ENCODE measurements around the gene TMEM183A.

Gene TMEM183A

DNA sequence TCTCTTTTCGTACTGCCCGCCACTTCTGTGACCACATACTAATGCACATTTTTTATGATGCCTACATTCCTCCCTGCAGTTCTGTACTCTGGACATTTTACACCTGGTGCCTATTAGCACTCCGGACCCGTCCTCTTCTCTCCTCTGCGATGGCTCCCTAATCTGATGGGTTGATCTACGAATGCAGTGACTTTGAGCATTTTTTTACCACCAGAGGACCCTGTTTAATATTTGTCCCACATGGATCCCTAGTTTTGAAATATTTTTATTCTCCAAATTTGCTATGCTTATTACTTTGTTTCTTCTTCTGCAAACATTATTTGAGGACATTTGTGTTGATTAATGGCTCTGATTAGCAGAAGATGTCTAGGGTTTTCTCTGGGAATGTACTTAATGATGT, 24.3 kb downstream of the TMEM183A start:
- no peak for DNase-seq

DNA sequence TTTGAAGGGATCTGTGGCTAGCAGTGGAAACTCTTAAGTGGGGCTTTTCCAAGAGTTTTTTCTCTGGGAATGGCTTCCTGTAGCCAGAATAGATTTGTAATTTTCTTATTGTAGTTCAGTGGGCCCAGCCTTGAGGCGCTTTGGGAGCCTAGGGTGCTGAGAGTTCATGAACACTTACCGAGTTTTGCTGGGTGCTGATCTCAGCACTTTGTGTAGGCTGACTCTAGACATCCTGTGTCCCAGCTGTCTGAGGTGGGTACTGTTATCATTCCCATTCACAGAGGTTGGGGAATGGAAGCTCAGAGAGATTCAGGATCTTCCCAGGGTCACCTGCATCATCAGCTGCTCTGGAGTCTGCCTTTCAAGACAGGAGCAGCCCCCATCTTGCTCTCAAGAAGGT, 26.1 kb downstream of the TMEM183A start:
- DNase-seq: no peak

DNA sequence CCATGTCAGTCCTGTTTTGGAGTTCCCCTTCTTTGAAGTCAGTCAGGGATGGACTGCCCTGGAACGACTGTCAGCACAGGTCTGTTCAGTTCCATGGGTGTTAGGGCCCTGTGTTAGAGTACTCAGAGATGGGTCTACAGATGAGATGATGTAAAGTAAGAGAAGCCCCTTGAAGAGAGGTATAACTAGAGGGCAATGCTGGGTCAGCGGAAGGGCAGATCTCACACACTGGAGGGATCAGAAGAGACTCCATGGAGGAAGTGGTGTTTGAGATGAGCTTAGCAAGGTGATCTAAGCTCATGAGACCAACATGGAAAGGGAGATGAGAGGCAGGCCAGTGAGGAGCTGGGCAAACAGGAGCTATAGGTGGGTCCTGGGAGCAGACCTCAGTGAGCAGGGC, 26.7 kb downstream of the TMEM183A start:
- no peak for DNase-seq

DNA sequence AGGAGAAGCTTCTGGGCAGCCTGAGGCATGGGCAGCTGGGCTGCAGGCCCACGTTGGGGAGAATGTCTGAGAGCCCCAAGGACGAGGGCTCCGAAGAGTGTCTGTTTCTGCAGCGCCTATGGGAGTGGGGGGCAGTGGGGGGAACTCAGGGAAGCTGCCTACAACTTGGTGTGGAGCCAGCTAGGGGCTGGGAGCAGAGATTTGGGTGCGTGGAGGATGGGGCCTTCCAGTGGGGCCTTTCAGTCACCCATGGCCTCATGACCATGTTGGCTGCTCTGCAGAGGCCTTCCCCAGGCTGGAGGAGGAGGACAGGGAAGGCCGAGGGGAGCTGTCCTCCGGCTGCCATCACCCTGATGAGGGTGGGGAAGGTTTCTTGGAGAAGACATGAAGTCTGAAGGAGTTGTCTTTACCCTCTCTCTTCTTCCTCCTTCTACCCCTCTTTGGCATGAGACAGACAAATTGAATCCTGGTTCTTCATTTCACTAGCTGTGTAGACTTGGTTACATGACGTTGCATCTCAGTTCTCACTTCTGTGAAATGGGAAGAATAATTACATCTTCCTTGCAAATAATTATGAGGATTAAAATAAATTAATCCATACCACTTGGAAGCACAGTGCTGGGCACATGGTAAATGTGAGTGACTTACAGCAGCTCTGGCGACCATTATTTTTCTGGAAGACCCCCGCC, 27.4 kb downstream of the TMEM183A start:
- DNase-seq: no peak

DNA sequence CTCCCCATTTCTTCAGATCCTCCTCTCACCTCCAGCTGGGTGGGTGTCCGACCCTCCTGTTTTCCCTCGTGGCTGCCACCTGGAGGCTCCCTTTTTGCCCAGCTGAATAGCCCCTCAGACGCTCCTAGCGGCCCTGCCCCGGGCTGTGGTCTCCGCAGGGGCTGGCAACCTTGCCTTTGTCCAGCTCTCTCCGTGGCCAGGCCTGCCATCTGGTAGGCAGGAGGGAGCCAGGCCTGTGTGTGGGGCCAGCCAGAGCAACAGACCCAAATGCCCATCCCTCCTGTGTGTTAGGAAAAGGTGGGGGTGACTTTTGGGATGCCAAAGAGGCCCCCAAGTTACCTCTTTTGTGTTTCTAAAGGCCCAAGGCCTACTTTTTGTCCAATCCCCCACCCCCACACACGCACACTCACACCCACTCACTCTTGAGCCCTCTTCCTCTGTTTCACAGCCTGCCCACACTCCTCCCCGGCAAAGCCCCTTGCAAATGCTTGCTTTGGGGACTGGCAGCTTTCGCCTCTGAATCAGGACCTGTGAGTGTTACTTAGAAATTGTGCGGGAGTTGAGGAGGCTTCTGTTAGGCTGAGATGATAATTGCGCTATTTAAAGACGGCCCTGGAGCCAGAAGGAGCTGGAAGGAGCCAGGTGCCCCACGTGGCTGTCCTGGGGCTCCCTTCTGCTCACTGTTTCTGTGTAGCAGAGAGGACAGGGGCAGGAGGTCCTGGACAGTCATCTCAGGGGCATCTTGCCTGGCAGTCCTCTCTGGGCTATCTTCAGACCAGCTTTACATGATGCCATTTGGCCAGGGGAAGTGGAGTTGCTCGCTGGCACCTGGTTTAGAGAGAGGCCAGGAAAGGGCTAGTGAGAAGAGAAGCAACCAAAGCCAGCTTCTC, 28.2 kb downstream of the TMEM183A start:
- no peak for DNase-seq

DNA sequence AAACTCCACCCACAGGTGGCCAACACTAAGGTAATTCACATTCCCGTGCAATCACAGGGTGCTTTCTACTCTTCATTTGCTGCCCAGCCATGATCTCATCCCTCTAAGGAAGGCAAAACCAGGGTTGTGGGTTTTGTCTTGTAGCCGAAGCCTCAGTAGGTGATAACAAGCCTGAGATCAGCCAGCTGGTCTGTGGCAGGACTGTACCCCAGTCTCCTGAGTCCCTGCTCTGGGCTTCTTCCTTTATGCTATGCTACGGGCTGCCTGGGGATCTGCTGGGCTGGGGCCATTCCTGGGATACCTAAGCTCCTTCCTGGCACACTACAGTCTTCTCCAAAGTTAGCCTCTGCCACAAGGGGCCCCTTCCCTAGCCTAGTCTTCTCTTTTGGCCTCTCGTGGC, 29.0 kb downstream of the TMEM183A start:
- no peak for DNase-seq

DNA sequence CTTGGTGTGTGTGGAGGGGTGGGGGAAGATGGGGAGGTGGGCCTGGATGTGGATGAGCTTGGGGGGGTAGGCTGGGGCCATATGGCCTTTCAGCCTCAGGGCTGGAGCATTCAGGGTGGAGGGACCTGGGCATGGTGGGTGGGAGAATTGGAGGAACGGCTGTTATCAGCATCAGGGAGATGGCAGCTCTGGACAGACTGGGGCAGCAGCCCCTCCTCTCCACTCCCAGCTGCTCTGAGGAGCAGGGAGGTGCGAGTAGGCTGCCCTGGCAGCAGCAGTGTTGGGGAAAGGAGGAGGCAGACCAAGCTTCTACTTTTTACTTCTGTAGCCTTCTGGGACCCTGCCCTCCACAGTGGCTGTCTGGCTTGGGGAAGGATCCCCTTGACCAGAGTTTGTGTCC, 29.4 kb downstream of the TMEM183A start:
- no peak for DNase-seq

DNA sequence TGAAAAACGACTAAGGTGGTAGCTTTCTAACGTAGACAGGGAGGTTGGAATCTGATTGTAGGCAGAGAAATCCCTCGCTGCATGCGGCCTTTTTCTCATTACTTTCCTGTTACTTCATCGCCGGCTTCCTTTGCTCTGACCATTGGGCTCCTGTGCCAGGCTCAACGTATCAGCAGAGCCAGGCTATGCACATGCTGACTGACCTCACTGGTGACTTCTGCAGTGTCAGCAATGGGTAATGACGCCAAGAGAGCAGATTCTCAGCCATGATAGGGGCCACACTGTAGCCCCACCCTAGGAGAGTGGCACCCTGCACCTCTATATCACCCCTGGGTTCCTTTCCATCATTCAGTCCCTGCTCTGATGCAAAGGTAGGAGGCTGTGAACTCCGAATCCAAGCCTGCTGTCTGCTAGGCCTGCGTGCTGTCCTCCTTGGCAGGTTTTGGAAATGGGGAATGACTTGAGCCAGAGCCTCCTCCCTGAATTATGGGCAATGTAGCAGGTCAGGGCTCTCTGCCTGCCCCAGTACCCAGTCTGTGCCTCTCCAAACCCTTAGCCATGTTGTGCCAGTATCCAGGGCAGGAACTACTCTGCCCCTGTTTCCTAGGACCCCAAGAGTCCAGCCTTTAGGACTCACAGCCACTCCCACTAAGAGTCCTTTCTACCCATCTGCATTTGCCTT, 30.5 kb downstream of the TMEM183A start:
- DNase-seq: no peak

DNA sequence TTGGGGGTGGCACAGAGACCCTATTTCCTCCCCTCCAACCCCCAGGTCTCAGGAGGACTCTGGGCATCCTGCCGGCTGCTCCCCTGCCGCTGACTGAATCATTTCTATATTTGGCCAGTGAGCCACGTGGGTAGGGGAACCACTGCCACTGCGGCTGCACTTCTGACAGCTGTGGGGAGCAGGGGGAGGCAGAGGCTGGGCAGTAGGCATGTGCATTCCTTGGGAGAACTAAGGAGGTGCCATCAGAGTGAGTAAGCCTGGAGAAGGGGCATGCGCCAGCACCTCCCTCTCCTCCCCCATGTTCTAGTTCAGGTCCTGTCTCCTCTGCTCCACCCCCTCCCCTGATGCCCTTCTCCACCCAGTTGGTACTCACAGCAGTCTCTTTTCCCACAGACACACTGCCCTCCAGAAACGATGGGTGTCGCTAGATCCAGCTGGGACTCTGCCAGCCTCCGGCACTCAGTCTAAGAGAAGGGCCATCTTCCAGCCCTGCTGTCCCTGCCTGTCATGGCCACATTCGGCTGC, 31.1 kb downstream of the TMEM183A start:
- DNase-seq: no peak

DNA sequence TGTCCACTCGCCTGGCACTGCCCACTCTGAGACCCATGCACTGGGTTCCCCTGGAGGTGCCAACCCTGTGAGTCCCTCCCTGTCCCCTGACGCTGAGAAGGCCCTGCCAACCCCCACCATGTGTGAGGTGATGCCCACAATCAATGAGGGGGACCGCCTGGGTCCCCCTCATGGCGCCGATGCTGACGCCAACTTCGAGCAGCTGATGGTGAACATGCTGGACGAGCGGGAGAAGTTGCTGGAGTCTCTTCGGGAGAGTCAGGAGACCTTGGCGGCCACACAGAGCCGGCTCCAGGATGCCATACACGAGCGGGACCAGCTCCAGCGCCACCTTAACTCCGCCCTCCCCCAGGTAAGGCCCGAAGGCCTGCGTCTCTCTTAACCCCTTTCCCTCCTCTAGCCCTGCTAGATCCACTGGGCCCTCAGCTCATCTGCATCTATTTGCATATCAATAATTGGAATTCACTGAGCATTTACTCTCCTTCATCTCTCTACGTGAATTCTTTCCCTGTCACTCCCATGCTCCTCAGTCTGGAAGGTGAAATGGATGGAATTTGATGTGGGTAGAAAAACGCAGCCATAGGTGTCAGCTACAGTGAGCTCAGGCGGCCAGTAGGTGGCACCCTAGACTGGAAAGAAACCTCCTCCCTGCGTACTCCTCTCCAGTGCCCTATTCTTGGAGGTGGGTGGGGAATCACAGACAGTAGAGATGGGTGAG, 31.9 kb downstream of the TMEM183A start:
- peak; percentile 56 for DNase-seq

DNA sequence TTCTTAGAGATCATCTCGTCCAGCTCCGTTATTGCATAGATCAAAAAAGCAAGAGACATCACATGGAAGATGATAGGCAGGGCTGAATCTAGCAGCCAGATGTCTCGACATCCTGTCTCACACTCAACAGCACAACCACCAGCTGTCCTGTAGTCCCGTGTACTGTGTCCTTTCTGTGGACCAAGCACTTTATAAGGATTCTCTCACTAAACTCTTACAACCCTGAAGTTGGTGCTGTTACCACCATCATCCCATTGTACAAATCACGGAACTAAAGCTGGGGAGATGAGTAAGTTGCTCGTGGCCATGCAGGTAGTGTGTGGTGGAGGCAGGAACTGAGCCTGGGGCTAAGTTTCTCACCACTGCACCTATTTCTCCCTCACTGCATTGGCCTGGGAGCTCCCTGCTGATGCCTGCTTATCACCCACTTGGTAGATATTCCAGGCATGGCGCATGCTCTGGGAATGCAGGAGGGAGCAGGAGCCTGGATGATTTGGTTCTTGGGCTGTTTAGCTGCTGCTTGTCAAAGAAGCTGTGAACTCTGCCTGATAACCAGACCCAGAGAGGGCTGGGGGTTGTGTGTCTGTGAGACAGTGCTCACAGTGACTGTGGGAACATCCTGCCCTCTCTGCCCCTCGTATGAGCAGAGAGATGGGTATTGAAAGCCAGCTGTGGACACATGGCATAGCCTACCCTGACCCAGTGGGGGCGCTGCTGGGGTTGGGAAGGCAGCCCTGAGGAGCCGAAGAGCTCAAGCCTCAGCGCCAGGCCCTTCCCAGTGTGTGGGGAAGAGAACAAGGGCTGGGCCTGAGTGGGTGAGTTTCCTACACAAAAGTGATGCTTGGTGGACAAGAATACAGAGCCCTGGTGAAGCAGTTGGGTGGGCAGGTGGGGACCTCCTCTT, 32.7 kb downstream of the TMEM183A start:
- DNase-seq: no peak

DNA sequence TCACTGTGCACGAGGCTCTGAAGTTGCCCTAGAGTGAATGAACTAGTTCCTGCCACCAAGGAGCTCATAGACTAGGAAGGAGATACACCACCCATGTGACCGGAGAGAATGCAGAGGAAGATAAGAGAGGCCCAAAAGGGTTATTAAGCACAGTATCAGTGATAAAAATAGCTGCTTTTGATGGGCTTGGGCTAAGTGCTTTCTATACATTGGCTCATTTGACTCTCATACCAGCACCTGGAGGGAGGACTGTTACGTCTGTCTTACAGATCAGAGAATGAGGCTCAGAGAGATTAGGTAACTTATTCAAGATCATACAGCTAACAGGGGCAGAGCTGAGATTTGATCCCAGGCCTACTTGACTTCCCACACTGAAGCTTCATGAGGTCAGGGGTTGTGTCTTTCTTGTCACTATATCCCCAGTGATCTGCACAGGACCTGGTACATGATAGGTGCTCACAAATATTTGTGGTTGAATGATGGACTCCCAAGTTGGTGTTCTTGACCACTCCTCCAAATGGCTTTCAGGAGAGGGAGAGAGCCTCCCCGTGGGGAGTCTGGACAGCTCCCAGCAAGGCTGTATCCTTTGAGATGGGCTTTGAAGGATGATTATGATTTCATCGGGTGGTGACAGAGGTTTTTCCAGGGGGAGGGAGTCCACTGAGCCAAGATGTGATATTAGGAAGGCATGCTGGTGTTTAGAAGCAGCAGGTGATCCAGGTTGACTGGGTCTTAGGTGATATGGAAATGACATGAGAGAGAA, 33.5 kb downstream of the TMEM183A start:
- no peak for DNase-seq

DNA sequence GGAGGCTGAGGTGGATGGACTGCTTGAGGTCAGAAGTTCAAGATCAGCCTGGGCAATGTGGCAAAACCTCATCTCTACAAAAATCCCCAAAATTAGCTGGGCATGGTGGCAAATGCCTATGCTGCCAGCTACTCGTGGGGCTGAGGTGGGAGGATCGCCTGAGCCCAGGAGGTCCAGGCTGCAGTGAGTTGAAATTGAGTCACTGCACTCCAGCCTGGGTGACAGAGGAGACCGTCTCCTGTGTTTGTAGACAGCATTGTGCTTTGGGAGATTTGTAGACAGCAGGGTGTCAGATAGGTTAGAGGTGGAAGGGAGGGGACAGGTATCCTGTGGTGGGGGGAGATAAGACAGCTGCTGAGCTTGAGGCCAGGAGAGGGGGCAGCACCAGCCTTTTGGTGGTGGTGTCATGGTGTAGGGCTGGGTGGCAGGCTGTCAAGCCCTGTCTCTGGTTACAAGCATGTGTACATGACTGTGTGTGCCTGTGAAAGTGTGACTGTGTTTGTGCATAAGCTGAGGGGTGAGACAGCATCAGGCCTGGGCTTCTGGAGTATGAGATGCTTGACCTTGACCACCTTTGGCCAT, 34.3 kb downstream of the TMEM183A start:
- no peak for DNase-seq

DNA sequence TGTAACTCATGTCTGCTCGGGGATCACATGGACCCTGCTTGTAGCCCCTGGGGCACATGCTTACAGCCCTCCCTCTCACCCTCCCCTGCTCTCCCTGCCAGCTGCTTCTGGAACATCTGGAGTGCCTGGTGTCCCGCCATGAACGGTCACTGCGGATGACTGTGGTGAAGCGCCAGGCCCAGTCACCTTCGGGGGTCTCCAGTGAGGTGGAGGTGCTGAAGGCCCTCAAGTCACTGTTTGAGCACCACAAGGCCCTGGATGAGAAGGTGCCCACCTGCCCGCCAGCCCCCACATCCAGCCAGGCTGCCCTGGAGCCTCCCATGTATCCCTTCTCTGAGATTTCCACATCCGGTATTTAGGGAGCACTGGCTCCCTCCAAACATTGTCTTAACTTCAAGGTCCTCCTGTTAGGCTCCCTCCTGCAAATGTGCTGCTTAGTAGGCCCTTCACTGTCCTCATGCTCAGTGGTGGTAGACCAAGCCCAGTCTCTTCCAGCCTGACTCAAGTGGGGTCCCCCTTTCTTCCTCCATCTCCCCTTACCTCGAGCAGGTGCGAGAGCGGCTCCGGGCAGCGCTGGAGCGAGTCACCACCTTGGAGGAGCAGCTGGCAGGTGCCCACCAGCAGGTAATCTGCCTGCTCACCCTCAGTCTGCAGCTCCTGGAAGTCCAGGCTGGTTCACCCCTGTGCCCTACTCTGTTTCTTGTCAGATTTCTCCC, 36.8 kb downstream of the TMEM183A start:
- no peak for DNase-seq

DNA sequence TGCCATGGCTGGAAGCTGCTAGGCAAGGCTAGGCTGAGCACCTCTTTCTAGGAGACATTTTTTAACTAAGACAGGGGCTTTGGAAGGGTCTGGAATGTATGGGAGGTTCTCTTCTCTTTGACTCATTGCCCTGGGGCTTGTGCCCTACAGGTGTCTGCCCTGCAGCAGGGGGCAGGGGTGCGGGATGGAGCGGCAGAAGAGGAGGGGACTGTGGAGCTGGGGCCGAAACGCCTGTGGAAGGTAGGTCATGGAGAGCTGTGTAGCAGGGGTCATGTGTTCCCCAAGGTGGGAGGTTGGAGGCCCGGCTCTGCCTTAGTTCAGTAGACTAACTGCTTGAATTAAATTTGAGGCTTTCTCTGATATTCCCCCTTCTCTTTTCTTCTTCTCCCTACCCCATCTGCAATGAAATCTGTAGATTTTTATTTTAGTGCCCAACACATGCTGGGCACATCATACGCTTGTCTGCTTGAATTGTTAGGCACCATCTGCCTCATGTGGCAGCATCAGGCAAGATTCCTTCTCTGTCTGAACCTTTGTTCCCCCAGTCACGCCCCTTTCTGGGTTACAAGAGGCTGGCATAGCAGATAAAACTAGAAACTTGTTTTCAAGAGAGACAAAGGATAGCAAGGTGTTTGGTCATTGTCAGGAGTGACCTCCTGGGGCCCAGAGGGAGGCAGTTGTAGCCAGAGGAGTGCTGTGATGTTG, 37.5 kb downstream of the TMEM183A start:
- no peak for DNase-seq

DNA sequence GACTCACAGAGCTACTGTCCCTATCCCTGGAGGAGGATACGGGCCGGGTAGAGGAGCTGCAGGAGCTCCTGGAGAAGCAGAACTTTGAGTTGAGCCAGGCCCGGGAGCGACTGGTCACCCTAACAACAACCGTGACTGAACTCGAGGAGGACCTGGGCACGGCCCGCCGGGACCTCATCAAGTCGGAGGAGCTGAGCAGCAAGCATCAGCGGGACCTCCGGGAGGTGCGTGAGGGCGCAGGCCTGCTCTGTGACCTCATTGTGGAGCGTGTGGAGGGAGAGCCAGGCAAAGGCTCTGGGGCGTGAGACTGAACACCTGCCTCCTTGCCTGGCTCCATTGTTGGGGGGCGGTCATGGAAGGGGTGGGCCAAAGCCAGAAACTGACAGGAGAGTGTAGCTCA, 38.2 kb downstream of the TMEM183A start:
- no peak for DNase-seq

DNA sequence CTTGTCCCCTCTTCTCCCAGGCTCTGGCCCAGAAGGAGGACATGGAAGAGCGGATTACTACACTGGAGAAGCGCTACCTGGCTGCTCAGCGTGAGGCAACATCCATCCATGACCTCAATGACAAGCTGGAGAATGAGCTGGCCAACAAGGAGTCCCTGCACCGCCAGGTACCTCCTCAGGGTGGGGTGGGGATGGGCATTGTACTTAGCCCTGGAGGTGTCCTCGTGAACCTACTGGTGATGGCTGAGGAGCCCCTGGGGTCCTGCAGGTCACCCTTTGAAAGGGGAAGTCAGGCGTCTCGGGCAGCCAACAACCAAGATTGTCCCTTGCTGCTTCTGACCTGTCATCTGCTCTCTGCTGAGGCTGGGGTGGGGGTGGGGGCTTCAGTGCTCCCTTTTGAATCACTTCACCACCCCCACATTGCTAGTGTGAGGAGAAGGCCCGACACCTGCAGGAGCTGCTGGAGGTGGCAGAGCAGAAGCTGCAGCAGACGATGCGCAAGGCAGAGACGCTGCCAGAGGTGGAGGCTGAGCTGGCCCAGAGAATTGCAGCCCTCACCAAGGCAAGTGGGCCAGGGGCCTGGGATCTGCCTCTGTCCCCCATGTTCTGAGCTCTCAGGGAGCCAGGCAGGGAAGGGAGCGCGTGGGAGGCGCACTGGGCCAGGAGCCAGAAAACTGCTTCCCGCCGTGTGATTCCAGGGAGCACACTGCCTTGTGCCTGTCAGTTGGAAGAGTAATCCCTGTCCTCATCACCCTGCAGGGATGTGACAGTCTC, 38.8 kb downstream of the TMEM183A start:
- peak; percentile 37 for DNase-seq

DNA sequence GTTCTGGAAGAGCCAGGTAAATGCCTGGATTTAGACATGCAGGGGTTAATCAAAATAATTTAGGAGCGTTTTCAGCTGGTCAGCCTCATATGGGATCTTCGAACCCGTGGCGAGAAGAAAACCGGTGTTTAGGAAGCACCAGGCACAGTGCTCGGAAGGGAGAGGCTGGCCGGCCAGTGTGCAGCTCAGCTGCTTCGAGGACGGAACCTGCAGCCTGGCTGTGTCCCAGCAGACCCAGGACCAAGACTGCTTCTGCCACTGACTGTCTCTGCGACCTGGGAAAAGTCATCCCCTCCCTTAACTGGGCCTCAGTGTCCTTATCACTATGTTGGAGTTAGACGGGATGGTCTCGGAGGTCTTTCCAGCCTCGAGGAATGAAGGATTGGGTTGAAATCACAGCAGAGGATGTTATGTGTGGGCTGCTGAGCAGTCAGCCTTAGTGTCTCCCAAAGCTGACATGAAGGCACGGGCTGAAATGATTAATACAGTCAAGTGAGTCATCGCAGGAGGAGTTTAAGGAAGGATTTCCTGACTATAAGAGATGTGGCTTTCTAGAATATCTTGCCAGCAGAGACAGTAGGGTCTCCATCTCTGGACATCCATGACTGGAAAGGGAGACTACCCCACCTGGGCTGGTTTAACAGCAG, 39.9 kb downstream of the TMEM183A start:
- no peak for DNase-seq
